Left lung (tissue), 10 donors: ENCODE results near the gene CENPK. TPM values are rescaled to one million over a fixed set of nuclear protein-coding genes. Genes with fewer than 3 reads are reported as not detected.
A peak's percentile ranks its signal among the peaks of the same experiment; 100 is the strongest.

ENCODE experiments used
- ATAC-seq: fragments of 200-7000 bp; cut with Tn5 transposase; one replicate; pipeline ENCODE4 v1.9.1; 2020; ENCODE audit warnings: moderate library complexity
- DNase-seq, 4 donors: peaks; one replicate each; pipeline ENCODE4 v3.0.0-alpha.2; 2013 to 2020
- H3K27ac ChIP-seq, 2 donors: fragments of 200-600 bp; sonication (generic) in 1 of 2; one replicate each; pipeline versions ENCODE4 v1.5.0 to v1.8.0; 2020 to 2021
- H3K27me3 ChIP-seq, 2 donors: fragments of 200-600 bp; sonication (generic) in 1 of 2; one replicate each; pipeline versions ENCODE4 v1.5.0 to v1.8.0; 2020 to 2021
- H3K36me3 ChIP-seq, 2 donors: fragments of 200-600 bp; sonication (generic) in 1 of 2; one replicate each; pipeline versions ENCODE4 v1.5.0 to v1.8.0; 2020 to 2021
- H3K4me1 ChIP-seq, 2 donors: fragments of 200-600 bp; one replicate each; pipeline ENCODE4 v1.8.0; 2021
- H3K4me3 ChIP-seq, 2 donors: fragments of 200-600 bp; sonication (generic) in 1 of 2; one replicate each; pipeline versions ENCODE4 v1.5.0 to v1.8.0; 2020 to 2021; ENCODE audit warnings: mild to moderate bottlenecking in 1 of 2
- H3K9me3 ChIP-seq, 2 donors: fragments of 200-600 bp; sonication (generic) in 1 of 2; one replicate each; pipeline versions ENCODE4 v1.5.0 to v1.8.0; 2020 to 2021
- CTCF ChIP-seq, 2 donors: fragments of 200-600 bp; sonication (generic) in 1 of 2; IDR thresholded peaks; one replicate each; pipeline versions ENCODE4 v1.5.0 to v1.8.0; 2021; ENCODE audit warnings: antibody characterized with exemption in 2 of 2
- intact Hi-C, 2 donors: fragments of 100-400 bp; cut with DNase I; formaldehyde crosslinking; loops; one replicate each; pipeline versions ENCODE4 v1.11.2 to v1.14.2; 2022
- polyA plus RNA-seq, 6 donors: library from polyadenylated mRNA; unstranded; fragments of 120-200 nt; gene quantifications; one replicate each; pipeline ENCODE4 v1.2.1, GENCODE V29; 2013; ENCODE audit not compliant: insufficient read length in 6 of 6
- total RNA-seq, 2 donors: library from RNA; stranded (reverse); fragmentation: NEBNext Ultra II Directional; extraction: Animal tissue kit (Norgen Biotek cat#: 25700); gene quantifications; one replicate each; pipeline ENCODE4 v1.2.1, GENCODE V29; 2021
- donor health status: DM: no; HTN: yes; CAD: no.
- donor health status: DM: no; HTN: no; CAD: no.

CENPK gene
- total and polyA plus RNA-seq, 8 donors: 8.3 to 68.2 (median 48.4) TPM

GRCh38 chr5:65588694-65589093, 25.7 kb upstream of the CENPK start:
- no peak for TF ChIP-seq CTCF (IDR thresholded peaks at IDR 0.05)
- DNase-seq (no peak), ATAC-seq (no peak)
- Histone ChIP-seq H3K27me3 (no peaks in the 10 kb centered on the region), H3K4me1 (no peaks in the 10 kb centered on the region), H3K9me3 (no peaks in the 10 kb centered on the region), H3K36me3 (peaks cover 0 to 95% of the 10 kb centered on the region in 2 donors), H3K27ac (no peak overlapping the region), H3K4me3 (no peak overlapping the region)
- intact Hi-C loops: no loop called here

GRCh38 chr5:65577141-65577540, 14.2 kb upstream of the CENPK start:
- Histone ChIP-seq H3K27ac (no peak overlapping the region), H3K27me3 (no peaks in the 10 kb centered on the region), H3K4me1 (no peaks in the 10 kb centered on the region), H3K36me3 (peaks cover 0 to 73% of the 10 kb centered on the region in 2 donors), H3K4me3 (no peak overlapping the region), H3K9me3 (no peaks in the 10 kb centered on the region)
- no peak for TF ChIP-seq CTCF (IDR thresholded peaks at IDR 0.05)
- intact Hi-C loops: no loop called here
- no peak for ATAC-seq
- no peak for DNase-seq

GRCh38 chr5:65570598-65571226, 7.7 kb upstream of the CENPK start:
- Histone ChIP-seq H3K4me1 (peaks cover 0 to 13% of the 10 kb centered on the region in 2 donors), H3K4me3 (no peak overlapping the region), H3K36me3 (peaks cover 0 to 53% of the 10 kb centered on the region in 2 donors), H3K9me3 (no peaks in the 10 kb centered on the region), H3K27me3 (no peaks in the 10 kb centered on the region), H3K27ac (no peak overlapping the region)
- ATAC-seq (no peak), DNase-seq (no peak)
- intact Hi-C loops: no loop called here
- TF ChIP-seq CTCF (IDR thresholded peaks at IDR 0.05): no peak

- no peak for ATAC-seq
- no peak for TF ChIP-seq CTCF (IDR thresholded peaks at IDR 0.05)
Measured at GRCh38 chr5:65566505-65566904, 3.5 kb upstream of the CENPK start.

GRCh38 chr5:65563777-65564176, 809 bp upstream of the CENPK start:
- peak overlapping the region; percentile 62 to 81 for H3K4me3 ChIP-seq
- peaks cover 18 to 47% of the 10 kb centered on the region in 2 donors for H3K4me1 ChIP-seq
- no peak for TF ChIP-seq CTCF (IDR thresholded peaks at IDR 0.05)
- DNase-seq (no peak), ATAC-seq (peak; percentile 6)
- H3K36me3 ChIP-seq: peaks cover 0 to 4% of the 10 kb centered on the region in 2 donors
- intact Hi-C loops: no loop called here
- H3K27me3 ChIP-seq: no peaks in the 10 kb centered on the region
- no peaks in the 10 kb centered on the region for H3K9me3 ChIP-seq
- H3K27ac ChIP-seq: peak overlapping the region; percentile 77 to 95

More at GRCh38 chr5:65566505-65566904, 3.5 kb upstream of the CENPK start:
- Histone ChIP-seq H3K27me3 (no peaks in the 10 kb centered on the region), H3K4me1 (peaks cover 18 to 47% of the 10 kb centered on the region in 2 donors), H3K9me3 (no peaks in the 10 kb centered on the region), H3K36me3 (peaks cover 0 to 25% of the 10 kb centered on the region in 2 donors), H3K4me3 (no peak overlapping the region), H3K27ac (no peak overlapping the region)
- intact Hi-C loops: no loop called here
- no peak for DNase-seq
